Activated T-cell treated with anti-CD3 and anti-CD28 coated beads for 1 hour (primary cell): ENCODE data around the gene BAIAP3.

Experiments used
- DNase-seq: peaks from one replicate; pipeline ENCODE4 v3.0.0-alpha.2; 2020; ENCODE audit warnings: low read depth

BAIAP3 gene

DNA sequence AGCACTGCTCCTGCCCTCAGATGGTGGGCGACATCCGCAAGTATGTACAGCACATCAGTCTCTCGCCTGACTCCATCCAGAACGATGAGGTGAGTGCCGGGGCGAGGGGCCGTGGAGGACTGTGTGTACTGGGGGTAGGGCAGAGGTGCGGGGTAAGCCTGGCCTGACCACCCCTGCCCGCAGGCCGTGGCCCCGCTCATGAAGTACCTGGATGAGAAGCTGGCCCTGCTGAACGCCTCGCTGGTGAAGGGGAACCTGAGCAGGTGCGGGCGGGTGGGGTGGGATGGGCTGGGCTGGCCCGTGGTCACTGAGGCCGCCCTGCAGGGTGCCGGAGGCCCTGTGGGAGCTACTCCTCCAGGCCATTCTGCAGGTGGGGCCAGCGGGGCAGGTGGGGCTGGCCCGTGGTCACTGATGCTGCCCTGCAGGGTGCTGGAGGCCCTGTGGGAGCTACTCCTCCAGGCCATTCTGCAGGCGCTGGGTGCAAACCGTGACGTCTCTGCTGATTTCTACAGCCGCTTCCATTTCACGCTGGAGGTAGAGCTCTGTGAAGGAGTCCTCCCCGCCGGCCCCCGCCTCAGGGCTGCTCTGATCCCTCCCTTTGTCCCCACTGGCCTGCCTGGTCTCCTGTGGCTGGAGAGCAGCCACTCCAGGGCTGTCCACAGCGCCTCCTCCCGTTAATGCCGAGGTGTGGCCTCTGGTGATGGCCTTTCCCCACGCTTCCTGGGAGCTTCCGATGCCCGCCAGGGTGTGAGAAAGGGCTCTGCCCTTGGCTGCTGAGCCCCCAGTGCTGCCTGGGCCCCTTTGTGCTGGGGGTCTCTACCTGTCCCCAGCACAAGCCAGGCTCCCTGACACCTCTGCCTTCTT, 13.2 kb downstream of the BAIAP3 start:
- no peak for DNase-seq

DNA sequence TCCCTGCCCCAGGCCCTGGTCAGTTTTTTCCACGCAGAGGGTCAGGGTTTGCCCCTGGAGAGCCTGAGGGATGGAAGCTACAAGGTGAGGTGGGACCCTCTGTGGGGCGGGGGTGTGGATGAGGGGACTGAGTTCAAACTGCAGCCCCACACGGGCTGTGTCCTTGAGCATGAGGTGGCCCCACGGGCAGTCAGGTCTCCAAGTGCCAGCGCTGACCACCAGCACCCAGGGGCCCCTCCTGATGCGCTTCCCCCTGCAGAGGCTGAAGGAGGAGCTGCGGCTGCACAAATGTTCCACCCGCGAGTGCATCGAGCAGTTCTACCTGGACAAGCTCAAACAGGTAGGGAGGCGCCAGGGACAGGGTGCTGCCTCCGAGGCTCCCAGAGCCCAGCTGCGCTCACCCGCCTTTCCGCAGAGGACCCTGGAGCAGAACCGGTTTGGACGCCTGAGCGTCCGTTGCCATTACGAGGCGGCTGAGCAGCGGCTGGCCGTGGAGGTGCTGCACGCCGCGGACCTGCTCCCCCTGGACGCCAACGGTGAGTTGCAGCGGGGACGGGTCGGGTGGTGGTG, 13.9 kb downstream of the BAIAP3 start:
- no peak for DNase-seq

DNA sequence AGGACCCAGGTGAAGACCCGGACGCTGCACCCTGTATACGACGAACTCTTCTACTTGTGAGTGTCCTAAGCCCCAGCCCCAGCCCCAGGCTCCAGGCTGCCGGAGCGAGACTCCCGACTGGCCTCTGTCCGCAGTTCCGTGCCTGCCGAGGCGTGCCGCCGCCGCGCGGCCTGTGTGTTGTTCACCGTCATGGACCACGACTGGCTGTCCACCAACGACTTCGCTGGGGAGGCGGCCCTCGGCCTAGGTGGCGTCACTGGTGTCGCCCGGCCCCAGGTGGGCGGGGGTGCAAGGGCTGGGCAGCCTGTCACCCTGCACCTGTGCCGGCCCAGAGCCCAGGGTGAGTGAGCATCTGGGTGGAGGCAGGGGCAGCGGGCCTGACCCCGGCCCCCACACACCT, 14.5 kb downstream of the BAIAP3 start:
- no peak for DNase-seq

DNA sequence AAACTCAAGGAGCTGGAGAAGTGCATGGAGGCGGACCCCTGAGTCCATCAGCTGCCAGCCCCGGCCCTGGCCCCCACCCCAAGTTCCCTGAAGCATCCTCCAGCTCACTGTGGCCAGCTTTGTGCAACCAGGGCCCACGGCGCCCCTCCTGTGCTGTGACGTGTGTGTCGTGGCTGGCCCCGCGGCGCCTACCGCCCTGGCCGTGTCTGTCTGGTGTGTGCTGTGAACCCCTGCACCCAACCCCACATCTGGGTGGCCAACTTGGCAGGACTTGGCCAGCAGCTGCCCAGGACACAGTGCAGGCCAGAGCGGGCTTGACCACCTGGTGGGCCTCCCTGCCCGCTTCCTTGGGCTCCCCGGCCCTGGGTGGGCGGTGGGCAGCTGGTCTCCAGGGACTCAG, 15.0 kb downstream of the BAIAP3 start:
- no peak for DNase-seq

DNA sequence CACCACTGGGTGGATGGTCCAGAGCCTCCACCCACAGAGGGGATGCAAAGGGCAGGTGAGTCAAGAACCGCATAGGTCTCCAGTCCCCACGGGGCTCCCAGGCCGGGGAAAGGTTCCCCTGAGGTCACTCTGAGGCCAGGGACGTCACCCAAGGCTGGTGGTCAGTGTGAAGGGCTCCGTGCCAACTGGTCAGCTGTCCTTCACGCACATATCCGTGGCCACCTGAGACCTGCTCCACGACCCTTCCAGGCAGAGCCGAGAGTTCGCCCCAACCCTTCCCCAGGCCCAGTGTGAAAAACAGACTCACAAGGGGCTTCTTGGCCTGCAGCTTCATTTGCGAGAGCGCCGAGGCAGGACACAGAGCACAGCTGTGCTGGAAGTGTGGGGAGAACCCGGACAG, 15.5 kb downstream of the BAIAP3 start:
- no peak for DNase-seq

DNA sequence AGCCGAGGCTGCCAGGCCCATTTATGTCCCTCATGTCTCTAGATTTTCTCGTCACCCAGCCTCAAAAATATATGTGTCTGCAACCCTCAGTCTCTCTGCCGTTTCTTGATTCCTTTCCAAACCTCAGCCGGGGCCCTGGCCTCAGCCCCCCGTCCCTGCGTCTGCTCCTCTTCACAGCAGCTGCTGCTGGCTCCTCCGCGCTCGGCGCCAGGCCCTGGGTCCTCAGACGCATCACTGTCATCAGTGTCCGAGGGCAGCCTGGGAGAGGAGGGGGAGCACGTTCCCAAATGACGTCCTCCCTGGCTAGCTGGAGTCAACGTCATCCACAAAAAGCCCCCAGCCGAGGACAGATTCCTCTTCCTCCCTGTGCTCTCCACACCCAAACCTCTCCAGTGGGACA, 15.9 kb downstream of the BAIAP3 start:
- DNase-seq: no peak

DNA sequence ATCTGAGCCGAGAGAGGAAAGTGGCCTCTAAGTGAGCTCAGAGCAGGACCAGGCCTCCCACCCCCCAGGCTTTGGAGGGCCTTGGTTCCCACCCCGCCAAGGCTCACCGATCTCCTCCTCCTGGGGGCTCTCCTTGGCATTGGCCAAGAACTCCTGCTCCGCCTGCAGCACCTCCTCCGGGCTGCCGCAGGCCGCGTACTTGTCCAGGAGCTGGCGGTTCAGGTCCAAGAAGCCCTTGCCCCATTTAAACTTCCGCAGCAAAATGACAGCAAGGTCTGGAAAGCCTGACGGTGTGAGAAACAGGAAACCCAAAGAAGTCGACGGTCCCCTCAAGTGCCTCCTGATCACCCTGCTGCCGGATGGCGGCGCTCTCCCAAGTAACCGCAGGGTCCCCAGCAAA, 16.5 kb downstream of the BAIAP3 start:
- DNase-seq: no peak

DNA sequence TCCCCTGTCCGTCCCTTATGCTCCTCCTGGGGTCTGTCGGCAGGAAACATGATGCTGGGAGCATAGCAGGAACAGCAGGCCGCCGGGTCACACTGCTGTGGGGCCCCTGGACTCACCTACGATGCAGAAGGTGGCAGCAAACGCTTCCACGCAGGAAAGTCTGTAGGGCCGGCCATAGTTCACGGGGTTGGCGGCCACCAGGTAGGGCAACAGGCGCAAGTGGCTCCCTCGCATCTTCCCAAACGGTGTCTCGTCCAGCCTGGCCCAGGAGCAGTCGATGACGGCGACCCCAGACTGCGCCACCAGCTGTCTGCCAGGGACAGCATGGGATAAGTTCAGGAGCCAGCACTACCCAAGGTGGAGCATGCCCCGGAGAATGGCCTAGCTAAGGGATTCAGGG, 17.2 kb downstream of the BAIAP3 start:
- no peak for DNase-seq

DNA sequence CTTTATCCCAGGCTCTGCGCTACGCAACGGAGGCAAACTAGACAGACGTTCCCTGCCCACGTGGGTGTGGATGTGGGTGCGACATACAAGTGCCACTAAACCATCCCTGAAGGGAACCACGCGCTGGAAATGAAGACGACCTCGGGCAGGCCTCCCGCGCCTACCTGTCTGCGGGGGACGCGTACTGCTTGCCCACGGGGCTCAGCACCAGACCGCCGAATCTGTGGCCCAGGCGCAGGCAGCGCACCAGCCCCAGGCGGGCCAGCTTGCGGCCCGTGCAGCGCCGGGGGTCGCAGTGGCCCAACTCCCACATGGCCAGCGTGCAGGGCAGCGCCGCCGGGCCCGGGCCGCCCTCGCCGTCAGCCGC, 17.8 kb downstream of the BAIAP3 start:
- DNase-seq: no peak

DNA sequence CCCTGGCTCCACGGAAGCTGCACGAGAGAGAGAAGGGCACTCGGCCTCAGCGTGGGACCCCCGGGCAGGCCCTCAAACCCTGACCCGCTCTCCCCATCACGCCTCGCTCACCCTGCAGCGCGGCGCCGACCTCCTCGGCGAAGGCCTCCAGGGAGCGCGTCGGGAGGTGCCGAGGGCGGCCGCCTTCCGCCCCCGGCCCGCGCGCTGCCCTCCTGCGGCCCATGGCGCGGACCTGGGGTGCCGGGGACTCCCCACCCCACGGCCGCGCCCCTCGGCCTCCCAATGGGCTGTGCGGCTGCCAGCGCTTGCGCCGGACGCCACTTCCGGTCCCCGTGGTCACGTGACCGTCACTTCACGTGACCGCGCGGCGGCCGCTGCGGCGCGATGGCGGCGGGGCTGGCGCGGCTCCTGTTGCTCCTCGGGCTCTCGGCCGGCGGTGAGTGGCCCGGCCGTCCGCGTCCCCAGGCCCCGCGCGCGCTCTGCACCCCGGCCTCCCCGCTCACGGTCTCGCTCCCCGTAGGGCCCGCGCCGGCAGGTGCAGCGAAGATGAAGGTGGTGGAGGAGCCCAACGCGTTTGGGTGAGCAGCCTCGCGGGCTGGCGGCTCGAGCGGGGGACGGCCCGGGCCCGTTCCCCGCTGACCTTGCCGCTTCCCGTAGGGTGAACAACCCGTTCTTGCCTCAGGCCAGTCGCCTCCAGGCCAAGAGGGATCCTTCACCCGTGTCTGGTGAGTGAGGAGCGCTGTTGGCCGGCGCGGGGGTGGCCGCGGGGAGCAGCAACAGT, 18.3 kb downstream of the BAIAP3 start, which contains the start of the genes GNPTG and TSR3:
TSS of gene GNPTG (plus strand) at position 350 of the 781 bp plus-strand sequence. CDS start at position 385, 35 bp downstream.
TSS of gene TSR3 (minus strand) at position 297 of the 781 bp plus-strand sequence. CDS start at position 223, 74 bp downstream.
- peak; percentile 68 for DNase-seq

DNA sequence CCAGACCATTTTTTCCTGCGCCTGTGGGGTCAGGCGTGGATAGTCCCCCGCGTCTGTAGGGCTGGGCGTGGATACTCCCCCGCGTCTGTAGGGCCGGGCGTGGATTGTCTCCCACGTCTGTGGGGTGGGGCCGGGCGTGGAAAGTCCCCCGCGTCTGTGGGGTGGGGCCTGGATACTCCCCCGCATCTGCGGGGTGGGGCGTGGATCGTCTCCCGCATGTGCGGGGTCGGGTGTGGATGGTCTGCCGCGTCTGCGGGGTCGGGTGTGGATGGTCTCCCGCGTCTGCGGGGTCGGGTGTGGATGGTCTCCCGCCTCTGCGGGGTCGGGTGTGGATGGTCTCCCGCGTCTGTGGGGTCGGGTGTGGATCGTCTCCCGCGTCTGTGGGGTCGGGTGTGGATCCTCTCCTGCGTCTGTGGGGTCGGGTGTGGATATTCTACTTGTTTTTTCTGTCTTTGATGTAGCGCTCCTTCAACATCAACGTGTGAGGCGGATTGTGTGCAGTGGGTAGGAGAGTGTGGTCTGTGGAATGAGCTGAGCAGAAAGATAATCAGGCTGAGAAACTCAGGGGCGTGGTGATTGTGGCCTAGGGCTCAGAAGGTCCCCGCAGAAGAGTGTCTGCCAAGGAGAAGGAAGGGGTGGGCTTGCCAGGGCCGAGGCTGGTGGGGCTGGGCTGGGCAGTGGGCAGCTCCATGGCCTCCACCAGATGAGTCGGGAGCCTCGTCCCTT, 21.5 kb downstream of the BAIAP3 start:
- no peak for DNase-seq

DNA sequence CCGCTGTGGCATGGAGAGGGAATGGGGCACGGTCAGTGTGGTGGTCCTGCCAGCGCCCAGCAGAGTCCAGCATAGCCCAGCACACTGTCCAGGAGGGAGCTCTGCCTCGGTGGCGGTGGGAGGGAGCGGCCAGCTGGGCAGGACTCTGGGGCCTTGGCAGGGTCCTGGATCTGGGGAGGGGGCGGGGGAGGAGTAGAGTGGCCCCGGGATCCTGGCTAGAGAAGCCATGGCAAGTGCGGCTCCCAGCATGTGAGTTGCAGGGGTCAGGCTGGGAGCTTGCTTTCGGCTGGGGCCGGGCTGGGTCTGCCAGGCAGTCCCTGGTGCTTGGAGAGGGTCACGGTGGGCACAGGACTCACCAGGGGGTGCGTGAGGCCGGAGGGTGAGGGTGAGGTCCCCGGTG, 22.1 kb downstream of the BAIAP3 start:
- DNase-seq: no peak

DNA sequence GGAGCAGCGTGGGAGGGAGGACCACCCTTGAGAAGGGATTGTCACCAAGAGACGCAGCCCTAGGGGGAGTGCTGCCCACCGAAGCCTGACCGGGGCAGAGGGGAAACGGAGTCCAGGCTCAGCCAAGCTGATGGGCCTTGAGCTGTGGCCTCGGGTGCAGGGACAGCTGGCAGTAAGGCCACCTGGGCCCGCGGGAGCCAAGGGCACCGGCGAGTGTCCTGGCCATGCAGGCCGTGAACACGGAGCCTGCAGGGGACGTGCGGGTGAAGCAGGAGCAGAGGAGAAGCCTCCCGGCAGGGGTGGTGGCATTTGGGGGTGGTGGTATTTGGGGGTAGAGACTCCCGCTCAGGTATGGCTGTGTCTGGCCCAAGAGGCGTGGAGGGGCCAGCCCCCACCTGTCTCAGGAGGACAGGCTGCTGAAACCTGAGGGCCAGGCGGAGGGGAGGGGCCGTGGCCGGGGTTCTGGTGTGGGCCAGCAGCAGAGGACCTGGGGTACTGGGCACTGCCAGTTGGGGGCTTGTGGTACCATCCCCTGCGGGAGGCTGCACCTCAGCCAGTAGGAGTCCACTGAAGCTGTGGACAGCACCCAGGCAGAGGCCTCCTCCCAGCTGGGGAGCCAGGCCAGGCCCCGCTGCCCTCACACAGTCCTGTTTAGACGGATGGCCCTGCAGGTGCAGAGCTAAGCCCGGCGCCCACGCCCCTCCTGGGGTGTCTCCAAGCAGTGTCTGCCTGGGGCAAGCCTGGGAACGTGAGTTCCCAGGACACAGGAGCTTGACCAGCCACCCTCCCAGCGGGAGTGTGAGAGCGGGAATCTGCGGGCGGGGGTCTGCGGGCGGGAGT, 22.8 kb downstream of the BAIAP3 start:
- no peak for DNase-seq

DNA sequence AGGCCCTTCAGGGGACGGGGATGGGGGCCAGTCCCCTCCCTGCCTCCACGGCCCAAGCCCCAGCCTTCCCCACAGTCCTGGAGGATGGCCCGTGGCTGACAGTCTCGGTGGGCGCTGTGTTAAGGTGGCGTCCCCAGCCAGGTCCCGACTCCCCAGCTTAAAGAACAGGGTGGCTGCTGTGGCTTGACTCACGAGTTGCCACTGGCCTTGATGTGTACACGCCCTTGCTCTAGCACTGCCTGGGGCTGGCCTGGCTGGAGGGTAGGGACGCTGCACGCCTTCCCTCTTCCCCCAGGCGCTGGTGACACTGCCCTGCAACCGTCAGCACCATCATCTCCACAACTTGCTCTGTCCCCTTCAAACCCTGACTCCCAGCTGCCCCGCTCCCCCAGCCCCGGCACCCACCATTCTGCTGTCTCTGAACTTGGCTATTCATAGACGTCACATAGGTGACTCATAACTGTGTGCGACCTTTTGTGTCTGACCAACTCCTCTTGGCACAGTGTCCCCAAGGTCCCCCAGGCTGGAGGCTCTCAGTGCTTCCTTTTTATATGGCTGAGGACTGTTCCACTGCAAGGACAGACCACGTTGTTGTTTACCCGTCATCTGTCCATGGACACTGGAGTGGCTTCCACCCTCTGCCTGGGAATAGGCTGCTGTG, 24.6 kb downstream of the BAIAP3 start:
- DNase-seq: no peak

DNA sequence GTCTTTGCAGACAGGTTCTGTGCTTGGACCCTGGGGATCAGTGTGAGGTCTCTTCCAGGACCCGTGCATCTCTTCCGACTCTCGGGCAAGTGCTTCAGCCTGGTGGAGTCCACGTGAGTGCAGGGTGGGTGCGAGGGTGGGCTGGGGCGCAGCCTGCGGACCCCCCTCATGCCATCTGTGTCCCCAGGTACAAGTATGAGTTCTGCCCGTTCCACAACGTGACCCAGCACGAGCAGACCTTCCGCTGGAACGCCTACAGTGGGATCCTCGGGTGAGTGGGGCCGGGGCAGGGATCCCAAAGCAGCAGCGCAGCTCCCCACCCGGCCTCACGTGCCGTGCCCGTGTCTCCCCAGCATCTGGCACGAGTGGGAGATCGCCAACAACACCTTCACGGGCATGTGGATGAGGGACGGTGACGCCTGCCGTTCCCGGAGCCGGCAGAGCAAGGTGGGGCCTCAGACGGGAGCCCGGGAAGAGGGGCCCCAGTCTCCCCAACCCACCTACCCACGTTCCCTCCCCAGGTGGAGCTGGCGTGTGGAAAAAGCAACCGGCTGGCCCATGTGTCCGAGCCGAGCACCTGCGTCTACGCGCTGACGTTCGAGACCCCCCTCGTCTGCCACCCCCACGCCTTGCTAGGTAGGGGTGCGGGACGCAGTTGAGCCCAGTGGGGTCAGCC, 28.4 kb downstream of the BAIAP3 start:
- no peak for DNase-seq

DNA sequence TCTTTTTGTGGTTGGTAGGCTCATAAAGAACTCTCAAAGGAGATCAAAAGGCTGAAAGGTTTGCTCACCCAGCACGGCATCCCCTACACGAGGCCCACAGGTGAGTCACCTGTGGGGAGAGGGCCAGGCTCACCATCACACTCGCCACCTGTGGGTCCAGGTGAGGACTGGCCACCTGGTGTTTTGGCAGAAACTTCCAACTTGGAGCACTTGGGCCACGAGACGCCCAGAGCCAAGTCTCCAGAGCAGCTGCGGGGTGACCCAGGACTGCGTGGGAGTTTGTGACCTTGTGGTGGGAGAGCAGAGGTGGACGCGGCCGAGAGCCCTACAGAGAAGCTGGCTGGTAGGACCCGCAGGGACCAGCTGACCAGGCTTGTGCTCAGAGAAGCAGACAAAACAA, 29.4 kb downstream of the BAIAP3 start:
- no peak for DNase-seq

DNA sequence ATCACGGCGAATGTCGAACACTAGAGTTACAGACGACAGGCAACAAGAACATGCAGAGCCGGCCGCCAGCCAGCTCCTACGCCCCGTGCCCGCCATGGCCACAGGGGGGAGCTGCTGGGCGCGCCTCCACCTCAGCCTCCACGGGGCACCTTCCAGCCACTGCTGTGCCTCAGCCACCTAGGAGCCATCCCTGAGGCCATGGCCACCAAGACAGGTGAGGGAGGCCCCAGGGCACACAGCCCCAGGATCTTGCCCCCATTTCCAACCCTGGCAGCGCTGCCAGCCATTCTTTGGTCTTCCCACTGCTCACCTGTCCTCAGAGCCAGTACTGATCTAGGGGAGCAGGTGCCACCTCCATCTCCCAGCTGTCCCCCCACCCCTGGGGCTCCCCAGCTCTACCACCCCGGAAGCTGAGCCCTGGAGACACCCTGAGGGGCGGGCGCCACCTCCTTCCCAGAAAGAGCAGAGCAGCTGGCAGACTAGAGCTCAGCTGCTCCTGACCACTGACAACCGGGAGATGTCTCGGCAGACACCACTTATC, 30.1 kb downstream of the BAIAP3 start:
- peak; percentile 65 for DNase-seq

DNA sequence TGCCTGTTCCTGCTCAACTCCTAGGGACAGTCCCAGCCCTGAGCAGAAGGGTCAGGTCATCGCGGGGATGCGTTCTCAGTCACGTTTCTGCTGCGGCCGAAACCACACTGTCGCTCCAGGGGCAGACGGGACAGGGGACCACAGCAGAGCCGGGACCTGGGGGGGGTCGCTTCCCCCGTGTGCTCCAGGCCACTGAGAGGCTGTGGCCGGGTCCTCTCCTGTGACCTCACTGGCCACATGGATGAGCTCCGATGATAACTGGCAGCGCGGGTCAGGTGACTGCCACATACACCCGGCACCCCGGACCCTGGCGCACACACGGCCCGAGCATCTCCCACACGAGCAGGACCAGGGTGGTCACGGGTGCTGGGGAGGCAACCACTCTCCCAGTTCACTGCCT, 31.1 kb downstream of the BAIAP3 start:
- DNase-seq: no peak

DNA sequence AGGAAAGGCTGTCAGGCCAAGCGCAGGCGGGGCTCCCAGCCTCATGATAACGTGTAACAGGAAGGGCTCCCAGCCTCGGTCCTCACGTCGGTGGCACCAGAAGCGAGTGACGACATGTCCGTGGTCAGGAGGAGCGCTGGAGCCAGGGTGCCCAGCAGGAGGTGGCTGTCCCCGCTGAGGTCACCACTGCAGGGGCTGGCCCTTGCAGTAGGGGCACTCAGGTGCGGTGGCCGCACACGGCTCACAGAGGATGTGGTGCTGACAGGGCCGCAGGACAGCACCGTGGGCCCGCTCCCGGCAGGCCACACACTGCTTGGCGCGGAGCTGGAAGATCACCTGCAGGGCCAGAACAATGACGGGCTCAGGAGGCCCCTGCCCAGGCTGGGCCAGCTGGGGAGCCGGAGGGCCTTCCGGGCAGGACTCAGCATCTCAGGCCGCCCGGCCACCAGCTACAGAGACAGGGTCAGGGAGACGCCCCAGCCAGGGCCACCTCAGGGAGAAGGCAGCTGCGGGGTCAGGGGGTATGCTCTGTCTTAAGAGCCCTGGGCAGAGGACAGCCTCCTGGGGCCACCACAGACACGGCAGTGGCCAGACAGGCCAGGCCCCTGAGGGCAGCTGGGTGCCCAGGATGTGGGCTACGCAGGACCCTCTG, 32.7 kb downstream of the BAIAP3 start:
- DNase-seq: no peak
